Transverse colon (tissue), 4 donors: ENCODE data around the gene IL5RA.

Source experiments
- CTCF ChIP-seq, 5 experiments: fragments of 200-600 bp in 3 of 5; fragments of 450-650 bp in 2 of 5; sonication (generic) in 3 of 5; IDR thresholded peaks; 1 replicate in 2 of 5; 2 replicates in 3 of 5; pipeline ENCODE4 v1.5.1; 2016 to 2017; ENCODE audit warnings: antibody characterized with exemption in 5 of 5, inconsistent platforms in 3 of 5, mild to moderate bottlenecking in 2 of 5, moderate library complexity in 1 of 5
- EP300 ChIP-seq: sonication (generic); formaldehyde crosslinking; IDR thresholded peaks from one replicate; pipeline ENCODE4 v1.6.1; 2017; ENCODE audit warnings: antibody characterized with exemption, low read depth
- POLR2A ChIP-seq: fragments of 450-650 bp; IDR thresholded peaks from one replicate; pipeline ENCODE4 v1.6.1; 2016; ENCODE audit warnings: antibody characterized with exemption, mild to moderate bottlenecking, moderate library complexity
- POLR2AphosphoS5 ChIP-seq, 3 donors: sonication (generic); formaldehyde crosslinking; IDR thresholded peaks; one replicate each; pipeline ENCODE4 v1.6.1; 2016; ENCODE audit warnings: antibody characterized with exemption in 3 of 3

DNA sequence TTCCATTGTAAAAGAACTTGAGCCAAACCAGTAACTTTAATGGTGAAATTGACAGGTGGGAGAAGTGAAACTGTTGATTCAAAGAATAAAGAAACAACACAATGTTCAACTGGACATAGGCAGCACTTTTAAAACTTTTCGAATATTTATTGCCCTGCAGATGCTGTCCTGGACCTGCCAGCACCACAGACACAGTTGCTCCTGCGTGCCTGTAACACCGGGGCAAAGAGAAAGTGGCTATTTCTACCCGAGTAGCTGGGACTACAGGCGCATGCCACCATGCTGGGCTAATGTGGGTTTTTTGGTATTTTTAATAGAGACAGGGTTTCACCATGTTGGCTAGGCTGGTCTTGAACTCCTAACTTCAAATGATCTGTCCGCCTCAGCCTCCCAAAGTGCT, 7.4 kb downstream of the IL5RA start:
- TF ChIP-seq CTCF (IDR thresholded peaks at IDR 0.05) = no peak
- no peak for TF ChIP-seq POLR2A
- TF ChIP-seq EP300 = no peak
- no peak for TF ChIP-seq POLR2AphosphoS5 (IDR thresholded peaks at IDR 0.05)
